A673 (cell line): ENCODE results near the gene VSTM4. TPM values are rescaled to one million over a fixed set of nuclear protein-coding genes. Genes with fewer than 3 reads are reported as not detected.

Experiments used
- BruUV-seq: library from RNA; stranded (reverse); fragments of 400-500 nt; replicated peaks from 2 replicates; lab custom pipeline; 2021; lab: Mats Ljungman, UMichigan
- CTCF ChIA-PET: fragments of 300-600 bp; sonication (Branson Sonifier 250); formaldehyde crosslinking; loops from one replicate; lab custom pipeline; 2022; ENCODE audit warnings: antibody characterized with exemption; lab: Charles Lee
- POLR2A ChIA-PET: fragments of 300-600 bp; sonication (Branson Sonifier 250); formaldehyde crosslinking; loops from one replicate; lab custom pipeline; 2022; ENCODE audit warnings: antibody characterized with exemption; ENCODE audit not compliant: low non-redundant PET; lab: Charles Lee
- DNase-seq: peaks from one replicate; pipeline ENCODE4 v3.0.0-alpha.2; 2015; ENCODE audit warnings: low spot score
- H3K27ac ChIP-seq: fragments of 200-600 bp; sonication (generic); 2 replicates; pipeline ENCODE4 v1.5.1; 2016; ENCODE audit warnings: mixed run types, low read depth, mild to moderate bottlenecking, mixed read lengths, antibody characterized with exemption, low read length; ENCODE audit not compliant: poor library complexity, severe bottlenecking
- H3K27me3 ChIP-seq: fragments of 200-600 bp; sonication (generic); replicated peaks from 2 replicates; pipeline ENCODE4 v1.6.1; 2017; ENCODE audit warnings: mixed run types, low read depth, mild to moderate bottlenecking, mixed read lengths, antibody characterized with exemption, low read length; ENCODE audit not compliant: insufficient read depth, poor library complexity
- H3K36me3 ChIP-seq: fragments of 200-600 bp; sonication (generic); 2 replicates; pipeline ENCODE4 v1.6.1; 2016; ENCODE audit warnings: mixed run types, mild to moderate bottlenecking, mixed read lengths, antibody characterized with exemption, low read length; ENCODE audit not compliant: insufficient read depth, poor library complexity, severe bottlenecking
- H3K4me1 ChIP-seq: fragments of 200-600 bp; sonication (generic); 2 replicates; pipeline ENCODE4 v1.6.1; 2017; ENCODE audit warnings: mixed run types, mild to moderate bottlenecking, mixed read lengths, antibody characterized with exemption, low read length; ENCODE audit not compliant: insufficient read depth, poor library complexity, severe bottlenecking
- H3K4me3 ChIP-seq: fragments of 200-600 bp; sonication (generic); 2 replicates; pipeline ENCODE4 v1.5.1; 2016; ENCODE audit warnings: low read depth, mixed run types, mild to moderate bottlenecking, mixed read lengths, low read length; ENCODE audit not compliant: poor library complexity, severe bottlenecking
- H3K9me3 ChIP-seq: fragments of 200-600 bp; sonication (generic); 2 replicates; pipeline ENCODE4 v1.6.1; 2016; ENCODE audit warnings: mixed run types, low read depth, mild to moderate bottlenecking, mixed read lengths, antibody characterized with exemption, low read length; ENCODE audit not compliant: poor library complexity, severe bottlenecking
- CTCF ChIP-seq: fragments of 300-800, 200-600 bp; sonication (generic); conservative IDR thresholded peaks from 2 replicates; pipeline ENCODE4 v1.5.1; 2017; ENCODE audit warnings: low read depth, mild to moderate bottlenecking, antibody characterized with exemption, low read length, moderate library complexity, mixed read lengths
- EZH2 ChIP-seq: fragments of 200-600 bp; sonication (generic); IDR thresholded peaks from 2 replicates; pipeline ENCODE4 v1.6.1; 2017; ENCODE audit warnings: borderline replicate concordance, low read depth, mild to moderate bottlenecking, mixed read lengths, antibody characterized with exemption, low read length; ENCODE audit not compliant: poor library complexity, severe bottlenecking
- intact Hi-C: fragments of 100-400 bp; cut with micrococcal nuclease; formaldehyde crosslinking; loops from one replicate; pipeline ENCODE4 v1.10.0; 2022; ENCODE audit not compliant: unreplicated experiment
- total RNA-seq: library from RNA; stranded (reverse); gene quantifications from 2 replicates; pipeline ENCODE4 v1.2.3, GENCODE V29; 2021

The VSTM4 gene
- total RNA-seq, 1 experiment from 2014 or later, result 0.11 TPM

GRCh38 chr10:49141541-49142332 is 26.4 kb upstream of the VSTM4 start:
- no peaks in the 10 kb centered on the region for H3K27me3 ChIP-seq
- no peaks in the 10 kb centered on the region for H3K36me3 ChIP-seq
- no peak overlapping the region for H3K4me3 ChIP-seq
- DNase-seq, result no peak
- POLR2A ChIA-PET, result no interaction called here
- no peaks in the 10 kb centered on the region for H3K4me1 ChIP-seq
- TF ChIP-seq CTCF, result no peak
- TF ChIP-seq EZH2, result no peak
- no peak overlapping the region for H3K27ac ChIP-seq
- no peaks in the 10 kb centered on the region for H3K9me3 ChIP-seq
- BruUV-seq, result no TSS peak
- CTCF ChIA-PET, result no interaction called here
- intact Hi-C loops, result no loop called here

- H3K27me3 ChIP-seq, result no peaks in the 10 kb centered on the region
- ChIA-PET POLR2A (no interaction called here), CTCF (no interaction called here)
- no peaks in the 10 kb centered on the region for H3K9me3 ChIP-seq
- TF ChIP-seq CTCF, result no peak
- TF ChIP-seq EZH2, result no peak
- no peak overlapping the region for H3K4me3 ChIP-seq
- no TSS peak for BruUV-seq
- intact Hi-C loops, result no loop called here
- H3K36me3 ChIP-seq, result no peaks in the 10 kb centered on the region
- H3K27ac ChIP-seq, result no peak overlapping the region
- no peaks in the 10 kb centered on the region for H3K4me1 ChIP-seq
- no peak for DNase-seq
Measured at GRCh38 chr10:49140304-49141177, 25.2 kb upstream of the VSTM4 start.

- CTCF ChIA-PET, result no interaction called here
- DNase-seq, result no peak
Measured at GRCh38 chr10:49139846-49140195, 24.5 kb upstream of the VSTM4 start.

More at GRCh38 chr10:49139846-49140195, 24.5 kb upstream of the VSTM4 start:
- Histone ChIP-seq H3K27ac (no peak overlapping the region), H3K36me3 (no peaks in the 10 kb centered on the region), H3K9me3 (no peaks in the 10 kb centered on the region), H3K27me3 (no peaks in the 10 kb centered on the region), H3K4me1 (no peaks in the 10 kb centered on the region), H3K4me3 (no peak overlapping the region)
- no TSS peak for BruUV-seq
- POLR2A ChIA-PET, result no interaction called here
- intact Hi-C loops, result no loop called here
- no peak for TF ChIP-seq EZH2
- no peak for TF ChIP-seq CTCF
